GM23338 (cell line): ENCODE results near the gene WASL.

Experiments used
- EZH2 ChIP-seq: fragments of 200-600 bp; sonication (generic); IDR thresholded peaks from one replicate; pipeline ENCODE4 v1.8.0; 2017; ENCODE audit warnings: antibody characterized with exemption, mild to moderate bottlenecking, low read depth; ENCODE audit not compliant: unreplicated experiment
- EZH2phosphoT487 ChIP-seq: fragments of 200-600 bp; sonication (generic); IDR thresholded peaks from one replicate; pipeline ENCODE4 v1.8.1; 2018; ENCODE audit warnings: antibody characterized with exemption; ENCODE audit not compliant: unreplicated experiment
- JUNB ChIP-seq: IDR thresholded peaks from one replicate; pipeline ENCODE4 v1.6.1; 2016; ENCODE audit warnings: antibody characterized with exemption; ENCODE audit not compliant: unreplicated experiment
- NANOG ChIP-seq: IDR thresholded peaks from 2 replicates; pipeline ENCODE4 v1.6.1; 2016; ENCODE audit warnings: antibody characterized with exemption, borderline replicate concordance
- POLR2AphosphoS5 ChIP-seq: IDR thresholded peaks from 2 replicates; pipeline ENCODE4 v1.6.1; 2016; ENCODE audit warnings: antibody characterized with exemption, low read depth
- STAT1 ChIP-seq: IDR thresholded peaks from one replicate; pipeline ENCODE4 v1.6.1; 2016; ENCODE audit warnings: antibody characterized with exemption; ENCODE audit not compliant: unreplicated experiment
- ZNF114 ChIP-seq: fragments of 250-450 bp; sonication (Bioruptor Pico); IDR thresholded peaks from 2 replicates; pipeline ENCODE4 v1.5.0; 2020; ENCODE audit warnings: mild to moderate bottlenecking, moderate library complexity
- ZNF331 ChIP-seq: fragments of 250-450 bp; sonication (Bioruptor Pico); IDR thresholded peaks from 2 replicates; pipeline ENCODE4 v1.5.0; 2020; ENCODE audit warnings: low read depth, mild to moderate bottlenecking, moderate library complexity
- TF ChIP-seq, protein P1 (sequence below), 2 experiments: fragments of 200-600 bp in 1 of 2; sonication (generic) in 1 of 2; conservative IDR thresholded peaks; 2 replicates each; pipeline versions ENCODE4 v1.5.1 to v1.6.1; 2016 to 2017; ENCODE audit warnings: antibody characterized with exemption in 2 of 2, low read depth in 2 of 2, mild to moderate bottlenecking in 2 of 2, moderate library complexity in 1 of 2
- TF ChIP-seq, protein P2 (sequence below): IDR thresholded peaks from one replicate; pipeline ENCODE4 v1.6.1; 2018; ENCODE audit warnings: antibody characterized with exemption; ENCODE audit not compliant: unreplicated experiment
- TF ChIP-seq, protein P3 (sequence below): IDR thresholded peaks from 2 replicates; pipeline ENCODE4 v1.6.1; 2016; ENCODE audit warnings: antibody characterized with exemption

DNA sequence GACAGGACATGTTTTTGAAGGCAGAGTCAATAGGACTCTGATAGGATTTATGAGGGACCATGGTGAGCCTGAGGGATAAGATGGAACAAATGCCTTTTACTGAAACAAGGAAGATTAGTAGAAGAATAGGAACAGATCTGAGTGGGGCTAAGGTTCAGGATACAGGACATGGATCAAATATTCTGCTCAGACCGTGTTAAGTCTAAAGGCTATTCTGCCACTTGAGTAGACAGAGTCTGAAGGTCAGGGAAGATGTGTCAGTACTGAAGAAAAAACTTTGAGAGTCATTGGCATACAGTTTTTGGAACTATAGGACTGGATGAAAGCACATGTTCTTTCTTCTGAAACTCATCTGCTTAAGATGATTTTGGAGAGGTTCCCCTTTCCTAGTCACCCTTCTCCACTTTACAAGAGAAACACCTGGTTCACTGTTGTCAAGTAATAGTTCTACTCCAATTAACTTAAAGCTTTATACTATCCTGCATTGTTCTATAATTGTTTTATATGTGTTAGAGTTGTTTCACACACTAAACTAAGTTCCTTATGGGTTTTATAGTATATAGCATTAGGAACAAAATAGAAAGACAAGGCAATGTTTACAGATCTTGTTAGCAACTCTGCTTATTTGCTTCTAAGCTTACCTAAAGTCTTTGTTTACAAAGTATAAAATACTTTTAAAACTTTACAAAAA is 43.4 kb downstream of the WASL start:
- TF ChIP-seq EZH2 (no peak), EZH2phosphoT487 (no peak), POLR2AphosphoS5 (no peak), ZNF331 (CRISPR knock-in tag) (no peak), JUNB (no peak), ZNF114 (CRISPR knock-in tag) (no peak), STAT1 (no peak), NANOG (no peak)
- TF ChIP-seq, protein P1, sequence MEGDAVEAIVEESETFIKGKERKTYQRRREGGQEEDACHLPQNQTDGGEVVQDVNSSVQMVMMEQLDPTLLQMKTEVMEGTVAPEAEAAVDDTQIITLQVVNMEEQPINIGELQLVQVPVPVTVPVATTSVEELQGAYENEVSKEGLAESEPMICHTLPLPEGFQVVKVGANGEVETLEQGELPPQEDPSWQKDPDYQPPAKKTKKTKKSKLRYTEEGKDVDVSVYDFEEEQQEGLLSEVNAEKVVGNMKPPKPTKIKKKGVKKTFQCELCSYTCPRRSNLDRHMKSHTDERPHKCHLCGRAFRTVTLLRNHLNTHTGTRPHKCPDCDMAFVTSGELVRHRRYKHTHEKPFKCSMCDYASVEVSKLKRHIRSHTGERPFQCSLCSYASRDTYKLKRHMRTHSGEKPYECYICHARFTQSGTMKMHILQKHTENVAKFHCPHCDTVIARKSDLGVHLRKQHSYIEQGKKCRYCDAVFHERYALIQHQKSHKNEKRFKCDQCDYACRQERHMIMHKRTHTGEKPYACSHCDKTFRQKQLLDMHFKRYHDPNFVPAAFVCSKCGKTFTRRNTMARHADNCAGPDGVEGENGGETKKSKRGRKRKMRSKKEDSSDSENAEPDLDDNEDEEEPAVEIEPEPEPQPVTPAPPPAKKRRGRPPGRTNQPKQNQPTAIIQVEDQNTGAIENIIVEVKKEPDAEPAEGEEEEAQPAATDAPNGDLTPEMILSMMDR (conservative IDR thresholded peaks at IDR 0.05; ENCODE audit: low read depth in 2 of 2) = no peak
- TF ChIP-seq, protein P2, sequence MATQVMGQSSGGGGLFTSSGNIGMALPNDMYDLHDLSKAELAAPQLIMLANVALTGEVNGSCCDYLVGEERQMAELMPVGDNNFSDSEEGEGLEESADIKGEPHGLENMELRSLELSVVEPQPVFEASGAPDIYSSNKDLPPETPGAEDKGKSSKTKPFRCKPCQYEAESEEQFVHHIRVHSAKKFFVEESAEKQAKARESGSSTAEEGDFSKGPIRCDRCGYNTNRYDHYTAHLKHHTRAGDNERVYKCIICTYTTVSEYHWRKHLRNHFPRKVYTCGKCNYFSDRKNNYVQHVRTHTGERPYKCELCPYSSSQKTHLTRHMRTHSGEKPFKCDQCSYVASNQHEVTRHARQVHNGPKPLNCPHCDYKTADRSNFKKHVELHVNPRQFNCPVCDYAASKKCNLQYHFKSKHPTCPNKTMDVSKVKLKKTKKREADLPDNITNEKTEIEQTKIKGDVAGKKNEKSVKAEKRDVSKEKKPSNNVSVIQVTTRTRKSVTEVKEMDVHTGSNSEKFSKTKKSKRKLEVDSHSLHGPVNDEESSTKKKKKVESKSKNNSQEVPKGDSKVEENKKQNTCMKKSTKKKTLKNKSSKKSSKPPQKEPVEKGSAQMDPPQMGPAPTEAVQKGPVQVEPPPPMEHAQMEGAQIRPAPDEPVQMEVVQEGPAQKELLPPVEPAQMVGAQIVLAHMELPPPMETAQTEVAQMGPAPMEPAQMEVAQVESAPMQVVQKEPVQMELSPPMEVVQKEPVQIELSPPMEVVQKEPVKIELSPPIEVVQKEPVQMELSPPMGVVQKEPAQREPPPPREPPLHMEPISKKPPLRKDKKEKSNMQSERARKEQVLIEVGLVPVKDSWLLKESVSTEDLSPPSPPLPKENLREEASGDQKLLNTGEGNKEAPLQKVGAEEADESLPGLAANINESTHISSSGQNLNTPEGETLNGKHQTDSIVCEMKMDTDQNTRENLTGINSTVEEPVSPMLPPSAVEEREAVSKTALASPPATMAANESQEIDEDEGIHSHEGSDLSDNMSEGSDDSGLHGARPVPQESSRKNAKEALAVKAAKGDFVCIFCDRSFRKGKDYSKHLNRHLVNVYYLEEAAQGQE = no peak
- TF ChIP-seq, protein P3, sequence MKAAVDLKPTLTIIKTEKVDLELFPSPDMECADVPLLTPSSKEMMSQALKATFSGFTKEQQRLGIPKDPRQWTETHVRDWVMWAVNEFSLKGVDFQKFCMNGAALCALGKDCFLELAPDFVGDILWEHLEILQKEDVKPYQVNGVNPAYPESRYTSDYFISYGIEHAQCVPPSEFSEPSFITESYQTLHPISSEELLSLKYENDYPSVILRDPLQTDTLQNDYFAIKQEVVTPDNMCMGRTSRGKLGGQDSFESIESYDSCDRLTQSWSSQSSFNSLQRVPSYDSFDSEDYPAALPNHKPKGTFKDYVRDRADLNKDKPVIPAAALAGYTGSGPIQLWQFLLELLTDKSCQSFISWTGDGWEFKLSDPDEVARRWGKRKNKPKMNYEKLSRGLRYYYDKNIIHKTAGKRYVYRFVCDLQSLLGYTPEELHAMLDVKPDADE = no peak
